WTC11 (cell line): ENCODE results near the gene EYS. TPM values are rescaled to one million over a fixed set of nuclear protein-coding genes. Genes with fewer than 3 reads are reported as not detected.

ENCODE experiments used
- ATAC-seq: fragments of 200-7000 bp; cut with Tn5 transposase; 2 replicates; pipeline ENCODE4 v1.10.0; 2021; ENCODE audit warnings: mild to moderate bottlenecking, moderate library complexity
- CTCF ChIA-PET: fragments of 300-600 bp; sonication (Branson Sonifier 250); formaldehyde crosslinking; loops from one replicate; lab custom pipeline; 2021; ENCODE audit warnings: antibody characterized with exemption; lab: Charles Lee
- POLR2A ChIA-PET: fragments of 350-600 bp; sonication (Branson Sonifier 250); formaldehyde crosslinking; loops from one replicate; lab custom pipeline; 2021; ENCODE audit warnings: antibody characterized with exemption; lab: Charles Lee
- DNase-seq: peaks from one replicate; pipeline ENCODE4 v3.0.0; 2021; ENCODE audit warnings: low spot score
- H3K27ac Mint-ChIP-seq: 2 replicates; pipeline ENCODE4 v1.8.0; 2021; ENCODE audit warnings: mixed read lengths
- H3K27me3 Mint-ChIP-seq: 2 replicates; pipeline ENCODE4 v1.8.0; 2021; ENCODE audit warnings: low read depth, mild to moderate bottlenecking, moderate library complexity, mixed read lengths
- H3K36me3 Mint-ChIP-seq: 2 replicates; pipeline ENCODE4 v1.8.0; 2021; ENCODE audit warnings: mixed read lengths
- H3K4me1 Mint-ChIP-seq: 2 replicates; pipeline ENCODE4 v1.8.0; 2022; ENCODE audit warnings: mixed read lengths
- H3K4me3 Mint-ChIP-seq: 2 replicates; pipeline ENCODE4 v1.8.0; 2021; ENCODE audit warnings: mild to moderate bottlenecking, moderate library complexity, mixed read lengths
- H3K9me3 Mint-ChIP-seq: 2 replicates; pipeline ENCODE4 v1.8.0; 2021; ENCODE audit warnings: mixed read lengths
- CBFB ChIP-seq: sonication (generic); formaldehyde crosslinking; IDR thresholded peaks from 2 replicates; pipeline ENCODE4 v1.8.1; 2022; ENCODE audit warnings: mild to moderate bottlenecking, low read depth, missing genetic modification reagents
- JAZF1 ChIP-seq: fragments of 250-450 bp; sonication (Bioruptor Pico); IDR thresholded peaks from 2 replicates; pipeline ENCODE4 v1.9.0; 2021; ENCODE audit warnings: moderate library complexity, mild to moderate bottlenecking, inconsistent platforms
- NFATC4 ChIP-seq: fragments of 250-450 bp; sonication (Bioruptor Pico); IDR thresholded peaks from 2 replicates; pipeline ENCODE4 v1.9.0; 2021; ENCODE audit warnings: mild to moderate bottlenecking
- RELA ChIP-seq: sonication (generic); formaldehyde crosslinking; IDR thresholded peaks from 2 replicates; pipeline ENCODE4 v1.8.1; 2022; ENCODE audit warnings: missing genetic modification reagents, mild to moderate bottlenecking, borderline replicate concordance
- SMAD3 ChIP-seq: sonication (generic); formaldehyde crosslinking; IDR thresholded peaks from 2 replicates; pipeline ENCODE4 v1.8.0; 2022; ENCODE audit warnings: missing genetic modification reagents, mild to moderate bottlenecking, borderline replicate concordance
- SMAD4 ChIP-seq: sonication (generic); formaldehyde crosslinking; IDR thresholded peaks from 2 replicates; pipeline ENCODE4 v1.8.0; 2022; ENCODE audit warnings: mild to moderate bottlenecking, missing genetic modification reagents
- SOX15 ChIP-seq: fragments of 250-450 bp; sonication (Bioruptor Pico); IDR thresholded peaks from 2 replicates; pipeline ENCODE4 v1.9.0; 2021; ENCODE audit warnings: mild to moderate bottlenecking
- SP1 ChIP-seq: sonication (generic); formaldehyde crosslinking; conservative IDR thresholded peaks from 2 replicates; pipeline ENCODE4 v1.8.1; 2022; ENCODE audit warnings: missing genetic modification reagents
- ZNF396 ChIP-seq: fragments of 250-450 bp; sonication (Bioruptor Pico); IDR thresholded peaks from 2 replicates; pipeline ENCODE4 v1.8.0; 2021; ENCODE audit warnings: mild to moderate bottlenecking, moderate library complexity, borderline replicate concordance
- ZNF416 ChIP-seq: fragments of 250-450 bp; sonication (Bioruptor Pico); IDR thresholded peaks from 2 replicates; pipeline ENCODE4 v1.9.0; 2021; ENCODE audit warnings: mild to moderate bottlenecking, inconsistent platforms
- total RNA-seq: library from RNA; stranded (reverse); gene quantifications from 3 replicates; pipeline ENCODE4 v1.2.3, GENCODE V29; 2021
- TF ChIP-seq, protein P1 (sequence below): sonication (generic); formaldehyde crosslinking; IDR thresholded peaks from 2 replicates; pipeline ENCODE4 v1.8.0; 2022; ENCODE audit warnings: missing genetic modification reagents
- TF ChIP-seq, protein P2 (sequence below): fragments of 250-450 bp; sonication (Bioruptor Pico); IDR thresholded peaks from 2 replicates; pipeline ENCODE4 v2.1.2; 2022; ENCODE audit warnings: mild to moderate bottlenecking, moderate library complexity
- TF ChIP-seq, protein P3 (sequence below): sonication (generic); formaldehyde crosslinking; IDR thresholded peaks from 2 replicates; pipeline ENCODE4 v1.8.1; 2022; ENCODE audit warnings: mild to moderate bottlenecking, missing genetic modification reagents, moderate library complexity, borderline replicate concordance
- TF ChIP-seq, protein P4 (sequence below): sonication (generic); formaldehyde crosslinking; IDR thresholded peaks from 2 replicates; pipeline ENCODE4 v1.8.1; 2023; ENCODE audit warnings: mild to moderate bottlenecking, missing genetic modification reagents, borderline replicate concordance
- TF ChIP-seq, protein P5 (sequence below): sonication (generic); formaldehyde crosslinking; conservative IDR thresholded peaks from 2 replicates; pipeline ENCODE4 v1.8.1; 2023; ENCODE audit warnings: mild to moderate bottlenecking, low read depth, missing genetic modification reagents, moderate library complexity
- TF ChIP-seq, protein P6 (sequence below): fragments of 250-450 bp; sonication (Bioruptor Pico); IDR thresholded peaks from 2 replicates; pipeline ENCODE4 v1.9.0; 2021; ENCODE audit warnings: mild to moderate bottlenecking
- TF ChIP-seq, protein P7 (sequence below): sonication (generic); formaldehyde crosslinking; conservative IDR thresholded peaks from 2 replicates; pipeline ENCODE4 v1.8.1; 2022; ENCODE audit warnings: mild to moderate bottlenecking, missing genetic modification reagents

EYS gene
- total RNA-seq, 1 experiment from 2014 or later: not detected

DNA sequence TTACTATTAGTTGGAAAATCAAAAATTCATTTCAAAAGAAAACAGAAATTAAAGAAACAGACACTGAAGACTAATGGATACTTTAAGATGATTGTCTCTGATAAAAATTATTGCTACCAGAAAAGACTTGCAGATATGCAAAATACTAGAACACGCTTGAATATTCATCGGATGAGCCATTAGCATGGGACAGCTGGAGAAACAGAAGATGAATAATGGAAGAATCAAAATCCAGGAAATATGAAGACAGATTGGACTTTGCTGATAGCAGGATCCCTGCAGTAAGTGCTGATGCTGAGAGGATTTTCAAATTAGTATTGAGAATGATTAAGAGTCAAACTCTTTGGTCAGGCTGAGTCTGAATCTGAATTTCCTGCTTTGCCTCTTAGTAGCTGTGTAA is 169.4 kb downstream of the EYS start:
- no peak overlapping the region for H3K4me3 Mint-ChIP-seq
- no peak for DNase-seq
- no peaks in the 10 kb centered on the region for H3K4me1 Mint-ChIP-seq
- no peaks in the 10 kb centered on the region for H3K27me3 Mint-ChIP-seq
- TF ChIP-seq SMAD3 (CRISPR knock-in tag) (no peak), SOX15 (no peak), CBFB (no peak), ZNF416 (no peak), SMAD4 (CRISPR knock-in tag) (no peak)
- TF ChIP-seq, protein P1, sequence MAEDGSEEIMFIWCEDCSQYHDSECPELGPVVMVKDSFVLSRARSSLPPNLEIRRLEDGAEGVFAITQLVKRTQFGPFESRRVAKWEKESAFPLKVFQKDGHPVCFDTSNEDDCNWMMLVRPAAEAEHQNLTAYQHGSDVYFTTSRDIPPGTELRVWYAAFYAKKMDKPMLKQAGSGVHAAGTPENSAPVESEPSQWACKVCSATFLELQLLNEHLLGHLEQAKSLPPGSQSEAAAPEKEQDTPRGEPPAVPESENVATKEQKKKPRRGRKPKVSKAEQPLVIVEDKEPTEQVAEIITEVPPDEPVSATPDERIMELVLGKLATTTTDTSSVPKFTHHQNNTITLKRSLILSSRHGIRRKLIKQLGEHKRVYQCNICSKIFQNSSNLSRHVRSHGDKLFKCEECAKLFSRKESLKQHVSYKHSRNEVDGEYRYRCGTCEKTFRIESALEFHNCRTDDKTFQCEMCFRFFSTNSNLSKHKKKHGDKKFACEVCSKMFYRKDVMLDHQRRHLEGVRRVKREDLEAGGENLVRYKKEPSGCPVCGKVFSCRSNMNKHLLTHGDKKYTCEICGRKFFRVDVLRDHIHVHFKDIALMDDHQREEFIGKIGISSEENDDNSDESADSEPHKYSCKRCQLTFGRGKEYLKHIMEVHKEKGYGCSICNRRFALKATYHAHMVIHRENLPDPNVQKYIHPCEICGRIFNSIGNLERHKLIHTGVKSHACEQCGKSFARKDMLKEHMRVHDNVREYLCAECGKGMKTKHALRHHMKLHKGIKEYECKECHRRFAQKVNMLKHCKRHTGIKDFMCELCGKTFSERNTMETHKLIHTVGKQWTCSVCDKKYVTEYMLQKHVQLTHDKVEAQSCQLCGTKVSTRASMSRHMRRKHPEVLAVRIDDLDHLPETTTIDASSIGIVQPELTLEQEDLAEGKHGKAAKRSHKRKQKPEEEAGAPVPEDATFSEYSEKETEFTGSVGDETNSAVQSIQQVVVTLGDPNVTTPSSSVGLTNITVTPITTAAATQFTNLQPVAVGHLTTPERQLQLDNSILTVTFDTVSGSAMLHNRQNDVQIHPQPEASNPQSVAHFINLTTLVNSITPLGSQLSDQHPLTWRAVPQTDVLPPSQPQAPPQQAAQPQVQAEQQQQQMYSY (CRISPR knock-in tag): no peak
- TF ChIP-seq, protein P2, sequence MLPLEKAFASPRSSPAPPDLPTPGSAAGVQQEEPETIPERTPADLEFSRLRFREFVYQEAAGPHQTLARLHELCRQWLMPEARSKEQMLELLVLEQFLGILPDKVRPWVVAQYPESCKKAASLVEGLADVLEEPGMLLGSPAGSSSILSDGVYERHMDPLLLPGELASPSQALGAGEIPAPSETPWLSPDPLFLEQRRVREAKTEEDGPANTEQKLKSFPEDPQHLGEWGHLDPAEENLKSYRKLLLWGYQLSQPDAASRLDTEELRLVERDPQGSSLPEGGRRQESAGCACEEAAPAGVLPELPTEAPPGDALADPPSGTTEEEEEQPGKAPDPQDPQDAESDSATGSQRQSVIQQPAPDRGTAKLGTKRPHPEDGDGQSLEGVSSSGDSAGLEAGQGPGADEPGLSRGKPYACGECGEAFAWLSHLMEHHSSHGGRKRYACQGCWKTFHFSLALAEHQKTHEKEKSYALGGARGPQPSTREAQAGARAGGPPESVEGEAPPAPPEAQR (CRISPR knock-in tag): no peak
- TF ChIP-seq, protein P3, sequence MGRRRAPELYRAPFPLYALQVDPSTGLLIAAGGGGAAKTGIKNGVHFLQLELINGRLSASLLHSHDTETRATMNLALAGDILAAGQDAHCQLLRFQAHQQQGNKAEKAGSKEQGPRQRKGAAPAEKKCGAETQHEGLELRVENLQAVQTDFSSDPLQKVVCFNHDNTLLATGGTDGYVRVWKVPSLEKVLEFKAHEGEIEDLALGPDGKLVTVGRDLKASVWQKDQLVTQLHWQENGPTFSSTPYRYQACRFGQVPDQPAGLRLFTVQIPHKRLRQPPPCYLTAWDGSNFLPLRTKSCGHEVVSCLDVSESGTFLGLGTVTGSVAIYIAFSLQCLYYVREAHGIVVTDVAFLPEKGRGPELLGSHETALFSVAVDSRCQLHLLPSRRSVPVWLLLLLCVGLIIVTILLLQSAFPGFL: no peak
- TF ChIP-seq, protein P4, sequence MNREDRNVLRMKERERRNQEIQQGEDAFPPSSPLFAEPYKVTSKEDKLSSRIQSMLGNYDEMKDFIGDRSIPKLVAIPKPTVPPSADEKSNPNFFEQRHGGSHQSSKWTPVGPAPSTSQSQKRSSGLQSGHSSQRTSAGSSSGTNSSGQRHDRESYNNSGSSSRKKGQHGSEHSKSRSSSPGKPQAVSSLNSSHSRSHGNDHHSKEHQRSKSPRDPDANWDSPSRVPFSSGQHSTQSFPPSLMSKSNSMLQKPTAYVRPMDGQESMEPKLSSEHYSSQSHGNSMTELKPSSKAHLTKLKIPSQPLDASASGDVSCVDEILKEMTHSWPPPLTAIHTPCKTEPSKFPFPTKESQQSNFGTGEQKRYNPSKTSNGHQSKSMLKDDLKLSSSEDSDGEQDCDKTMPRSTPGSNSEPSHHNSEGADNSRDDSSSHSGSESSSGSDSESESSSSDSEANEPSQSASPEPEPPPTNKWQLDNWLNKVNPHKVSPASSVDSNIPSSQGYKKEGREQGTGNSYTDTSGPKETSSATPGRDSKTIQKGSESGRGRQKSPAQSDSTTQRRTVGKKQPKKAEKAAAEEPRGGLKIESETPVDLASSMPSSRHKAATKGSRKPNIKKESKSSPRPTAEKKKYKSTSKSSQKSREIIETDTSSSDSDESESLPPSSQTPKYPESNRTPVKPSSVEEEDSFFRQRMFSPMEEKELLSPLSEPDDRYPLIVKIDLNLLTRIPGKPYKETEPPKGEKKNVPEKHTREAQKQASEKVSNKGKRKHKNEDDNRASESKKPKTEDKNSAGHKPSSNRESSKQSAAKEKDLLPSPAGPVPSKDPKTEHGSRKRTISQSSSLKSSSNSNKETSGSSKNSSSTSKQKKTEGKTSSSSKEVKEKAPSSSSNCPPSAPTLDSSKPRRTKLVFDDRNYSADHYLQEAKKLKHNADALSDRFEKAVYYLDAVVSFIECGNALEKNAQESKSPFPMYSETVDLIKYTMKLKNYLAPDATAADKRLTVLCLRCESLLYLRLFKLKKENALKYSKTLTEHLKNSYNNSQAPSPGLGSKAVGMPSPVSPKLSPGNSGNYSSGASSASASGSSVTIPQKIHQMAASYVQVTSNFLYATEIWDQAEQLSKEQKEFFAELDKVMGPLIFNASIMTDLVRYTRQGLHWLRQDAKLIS (CRISPR knock-in tag): no peak
- TF ChIP-seq, protein P5, sequence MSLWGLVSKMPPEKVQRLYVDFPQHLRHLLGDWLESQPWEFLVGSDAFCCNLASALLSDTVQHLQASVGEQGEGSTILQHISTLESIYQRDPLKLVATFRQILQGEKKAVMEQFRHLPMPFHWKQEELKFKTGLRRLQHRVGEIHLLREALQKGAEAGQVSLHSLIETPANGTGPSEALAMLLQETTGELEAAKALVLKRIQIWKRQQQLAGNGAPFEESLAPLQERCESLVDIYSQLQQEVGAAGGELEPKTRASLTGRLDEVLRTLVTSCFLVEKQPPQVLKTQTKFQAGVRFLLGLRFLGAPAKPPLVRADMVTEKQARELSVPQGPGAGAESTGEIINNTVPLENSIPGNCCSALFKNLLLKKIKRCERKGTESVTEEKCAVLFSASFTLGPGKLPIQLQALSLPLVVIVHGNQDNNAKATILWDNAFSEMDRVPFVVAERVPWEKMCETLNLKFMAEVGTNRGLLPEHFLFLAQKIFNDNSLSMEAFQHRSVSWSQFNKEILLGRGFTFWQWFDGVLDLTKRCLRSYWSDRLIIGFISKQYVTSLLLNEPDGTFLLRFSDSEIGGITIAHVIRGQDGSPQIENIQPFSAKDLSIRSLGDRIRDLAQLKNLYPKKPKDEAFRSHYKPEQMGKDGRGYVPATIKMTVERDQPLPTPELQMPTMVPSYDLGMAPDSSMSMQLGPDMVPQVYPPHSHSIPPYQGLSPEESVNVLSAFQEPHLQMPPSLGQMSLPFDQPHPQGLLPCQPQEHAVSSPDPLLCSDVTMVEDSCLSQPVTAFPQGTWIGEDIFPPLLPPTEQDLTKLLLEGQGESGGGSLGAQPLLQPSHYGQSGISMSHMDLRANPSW: no peak
- H3K36me3 Mint-ChIP-seq: peaks cover 9% of the 10 kb centered on the region
- no peak for ATAC-seq
- H3K9me3 Mint-ChIP-seq: peaks cover 36% of the 10 kb centered on the region
- CTCF ChIA-PET: no interaction called here
- no peak overlapping the region for H3K27ac Mint-ChIP-seq
- POLR2A ChIA-PET: no interaction called here

DNA sequence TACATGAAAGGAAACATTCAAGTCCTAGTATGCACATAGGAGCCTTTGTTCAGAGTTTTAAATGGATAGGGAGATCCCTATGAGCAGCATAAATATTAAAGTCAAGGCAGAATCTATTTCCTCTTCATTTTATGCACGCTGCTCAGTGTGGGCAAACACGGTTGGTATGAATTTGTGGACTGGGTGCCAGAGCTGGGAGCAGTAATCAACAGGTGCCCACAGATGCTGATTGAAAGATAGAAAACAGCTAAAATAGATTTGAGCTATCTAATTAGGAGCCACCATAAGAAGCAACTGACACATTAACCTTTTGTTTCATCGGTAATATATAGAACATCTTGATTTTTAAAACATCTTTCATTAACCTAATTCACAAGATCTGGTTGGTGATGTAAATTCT is 175.5 kb downstream of the EYS start:
- CTCF ChIA-PET: no interaction called here
- no peak overlapping the region for H3K27ac Mint-ChIP-seq
- H3K36me3 Mint-ChIP-seq: peaks cover 9% of the 10 kb centered on the region
- POLR2A ChIA-PET: no interaction called here
- no peaks in the 10 kb centered on the region for H3K27me3 Mint-ChIP-seq
- no peak for DNase-seq
- H3K4me3 Mint-ChIP-seq: no peak overlapping the region
- no peaks in the 10 kb centered on the region for H3K4me1 Mint-ChIP-seq
- no peak for ATAC-seq
- H3K9me3 Mint-ChIP-seq: peaks cover 48% of the 10 kb centered on the region
- TF ChIP-seq, protein P6, sequence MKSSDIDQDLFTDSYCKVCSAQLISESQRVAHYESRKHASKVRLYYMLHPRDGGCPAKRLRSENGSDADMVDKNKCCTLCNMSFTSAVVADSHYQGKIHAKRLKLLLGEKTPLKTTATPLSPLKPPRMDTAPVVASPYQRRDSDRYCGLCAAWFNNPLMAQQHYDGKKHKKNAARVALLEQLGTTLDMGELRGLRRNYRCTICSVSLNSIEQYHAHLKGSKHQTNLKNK: no peak
- TF ChIP-seq NFATC4 (CRISPR knock-in tag) (no peak), ZNF396 (CRISPR knock-in tag) (no peak), SP1 (CRISPR knock-in tag) (no peak), RELA (no peak), JAZF1 (CRISPR knock-in tag) (no peak)
- TF ChIP-seq, protein P4 (CRISPR knock-in tag): no peak
- TF ChIP-seq, protein P7, sequence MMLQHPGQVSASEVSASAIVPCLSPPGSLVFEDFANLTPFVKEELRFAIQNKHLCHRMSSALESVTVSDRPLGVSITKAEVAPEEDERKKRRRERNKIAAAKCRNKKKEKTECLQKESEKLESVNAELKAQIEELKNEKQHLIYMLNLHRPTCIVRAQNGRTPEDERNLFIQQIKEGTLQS (CRISPR knock-in tag): no peak
